Ovary (tissue), 9 donors: ENCODE measurements around the gene SNX32. TPM values are rescaled to one million over a fixed set of nuclear protein-coding genes. Genes with fewer than 3 reads are reported as not detected.

ENCODE experiments used
- DNase-seq, 5 donors: peaks; one replicate each; pipeline ENCODE4 v3.0.0-alpha.2; 2019 to 2020
- H3K27ac ChIP-seq, 2 donors: fragments of 200-600 bp; one replicate each; pipeline versions ENCODE4 v1.5.1 to v1.8.0; 2019 to 2022
- H3K27me3 ChIP-seq: fragments of 200-600 bp; one replicate; pipeline ENCODE4 v1.8.0; 2022
- H3K36me3 ChIP-seq: fragments of 200-600 bp; sonication (generic); one replicate; pipeline ENCODE4 v1.5.1; 2019
- H3K4me1 ChIP-seq: one replicate; pipeline ENCODE4 v1.8.1; 2013; ENCODE audit warnings: mild to moderate bottlenecking, moderate library complexity; ENCODE audit not compliant: insufficient read depth
- H3K4me3 ChIP-seq: fragments of 200-600 bp; sonication (generic); one replicate; pipeline ENCODE4 v1.5.1; 2017
- H3K9me3 ChIP-seq, 2 donors: fragments of 200-600 bp in 1 of 2; sonication (generic) in 1 of 2; one replicate each; pipeline versions ENCODE4 v1.5.1 to v1.8.1; 2013 to 2019; ENCODE audit warnings: mild to moderate bottlenecking in 1 of 2, moderate library complexity in 1 of 2
- EP300 ChIP-seq: sonication (generic); formaldehyde crosslinking; IDR thresholded peaks from one replicate; pipeline ENCODE4 v1.6.1; 2017; ENCODE audit warnings: antibody characterized with exemption
- POLR2A ChIP-seq: fragments of 450-650 bp; IDR thresholded peaks from one replicate; pipeline ENCODE4 v1.6.1; 2017; ENCODE audit warnings: antibody characterized with exemption, mild to moderate bottlenecking, moderate library complexity
- WGBS, 3 donors: extraction: QIAGEN DNeasy Blood & Tissue Kit in 1 of 3; methylation state at CpG; one replicate each; pipeline versions ENCODE4 v1.1.5 to v1.1.7; 2013 to 2017; 5-methylcytosine and 5-hydroxymethylcytosine counted together
- intact Hi-C, 4 donors: fragments of 100-400 bp; cut with DNase I; formaldehyde crosslinking; loops; one replicate each; pipeline versions ENCODE4 v1.11.0 to v1.15.1; 2022 to 2023
- polyA plus RNA-seq, 2 donors: library from polyadenylated mRNA; stranded (reverse); fragments of 200-250 nt in 1 of 2; fragments of 350-450 nt in 1 of 2; fragmentation: Illumina TruSeq in 1 of 2; extraction: RNeasy Lipid Tissue Mini Kit (QIAGEN cat#74804) in 1 of 2; gene quantifications; one replicate each; pipeline ENCODE4 v1.2.3, GENCODE V29; 2013 to 2014
- total RNA-seq, 7 donors: library from RNA; depleted of rRNA in 2 of 7; stranded (reverse); fragments of >200 nt in 2 of 7; fragmentation: NEBNext Ultra II Directional in 3 of 7; extraction: Animal tissue kit (Norgen Biotek cat#: 25700) in 3 of 7; gene quantifications; one replicate each; pipeline versions ENCODE4 v1.1.0 to v1.2.4, GENCODE V29; 2016 to 2023
- TF ChIP-seq, protein P1 (sequence below), 3 donors: fragments of 450-650 bp in 2 of 3; fragments of 200-600 bp in 1 of 3; IDR thresholded peaks; one replicate each; pipeline versions ENCODE4 v1.5.1 to v1.8.0; 2016 to 2022; ENCODE audit warnings: antibody characterized with exemption in 3 of 3, mild to moderate bottlenecking in 1 of 3
- donor health status: DM: no; HTN: no; CAD: no; lungs with moderate emphysema.
- donor health status: DM: no; HTN: no; CAD: no.
- donor health status: Bipolar disorder and iron deficiency.
- donor health status: DM: yes; HTN: yes; CAD: no.
- donor health status: DM: no; HTN: no; CAD: no.
- donor health status: DM: yes; HTN: yes; CAD: no.

SNX32 gene
- total and polyA plus RNA-seq, 9 donors = 0.40 to 3.0 (median 1.3) TPM; not detected in 1

DNA sequence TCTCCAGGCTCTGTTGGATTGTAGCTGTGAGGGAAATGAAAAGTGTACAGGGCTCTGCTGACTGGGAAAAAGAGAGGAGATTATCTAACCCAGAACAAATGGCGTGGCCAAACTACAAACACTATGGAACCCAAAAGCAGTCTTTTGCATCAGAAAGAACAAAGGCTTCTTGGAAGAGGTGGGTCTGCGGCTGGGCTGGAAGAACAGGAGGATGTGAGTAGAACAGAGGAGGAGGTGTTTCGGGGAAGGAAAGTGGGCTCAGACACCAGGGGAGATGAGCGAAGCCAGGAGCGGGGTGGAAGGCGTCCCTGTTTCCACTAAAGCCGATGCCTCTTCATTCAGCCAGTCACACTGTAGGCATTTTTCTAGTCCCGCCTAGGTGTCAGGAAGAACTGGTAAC lies 34.9 kb upstream of the SNX32 start:
- DNase-seq = no peak
- intact Hi-C loops = no loop called here
- no peak overlapping the region for H3K4me3 ChIP-seq
- TF ChIP-seq EP300 (no peak), POLR2A (no peak)
- TF ChIP-seq, protein P1, sequence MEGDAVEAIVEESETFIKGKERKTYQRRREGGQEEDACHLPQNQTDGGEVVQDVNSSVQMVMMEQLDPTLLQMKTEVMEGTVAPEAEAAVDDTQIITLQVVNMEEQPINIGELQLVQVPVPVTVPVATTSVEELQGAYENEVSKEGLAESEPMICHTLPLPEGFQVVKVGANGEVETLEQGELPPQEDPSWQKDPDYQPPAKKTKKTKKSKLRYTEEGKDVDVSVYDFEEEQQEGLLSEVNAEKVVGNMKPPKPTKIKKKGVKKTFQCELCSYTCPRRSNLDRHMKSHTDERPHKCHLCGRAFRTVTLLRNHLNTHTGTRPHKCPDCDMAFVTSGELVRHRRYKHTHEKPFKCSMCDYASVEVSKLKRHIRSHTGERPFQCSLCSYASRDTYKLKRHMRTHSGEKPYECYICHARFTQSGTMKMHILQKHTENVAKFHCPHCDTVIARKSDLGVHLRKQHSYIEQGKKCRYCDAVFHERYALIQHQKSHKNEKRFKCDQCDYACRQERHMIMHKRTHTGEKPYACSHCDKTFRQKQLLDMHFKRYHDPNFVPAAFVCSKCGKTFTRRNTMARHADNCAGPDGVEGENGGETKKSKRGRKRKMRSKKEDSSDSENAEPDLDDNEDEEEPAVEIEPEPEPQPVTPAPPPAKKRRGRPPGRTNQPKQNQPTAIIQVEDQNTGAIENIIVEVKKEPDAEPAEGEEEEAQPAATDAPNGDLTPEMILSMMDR (IDR thresholded peaks at IDR 0.05) = no peak
- 85 to 87% (median 86%) methylated on average over 8 of the region's 8 CpGs for WGBS, 3 donors
- no peak overlapping the region for H3K27ac ChIP-seq
- no peaks in the 10 kb centered on the region for H3K36me3 ChIP-seq
- no peaks in the 10 kb centered on the region for H3K27me3 ChIP-seq
- H3K9me3 ChIP-seq = no peaks in the 10 kb centered on the region
- no peaks in the 10 kb centered on the region for H3K4me1 ChIP-seq

DNA sequence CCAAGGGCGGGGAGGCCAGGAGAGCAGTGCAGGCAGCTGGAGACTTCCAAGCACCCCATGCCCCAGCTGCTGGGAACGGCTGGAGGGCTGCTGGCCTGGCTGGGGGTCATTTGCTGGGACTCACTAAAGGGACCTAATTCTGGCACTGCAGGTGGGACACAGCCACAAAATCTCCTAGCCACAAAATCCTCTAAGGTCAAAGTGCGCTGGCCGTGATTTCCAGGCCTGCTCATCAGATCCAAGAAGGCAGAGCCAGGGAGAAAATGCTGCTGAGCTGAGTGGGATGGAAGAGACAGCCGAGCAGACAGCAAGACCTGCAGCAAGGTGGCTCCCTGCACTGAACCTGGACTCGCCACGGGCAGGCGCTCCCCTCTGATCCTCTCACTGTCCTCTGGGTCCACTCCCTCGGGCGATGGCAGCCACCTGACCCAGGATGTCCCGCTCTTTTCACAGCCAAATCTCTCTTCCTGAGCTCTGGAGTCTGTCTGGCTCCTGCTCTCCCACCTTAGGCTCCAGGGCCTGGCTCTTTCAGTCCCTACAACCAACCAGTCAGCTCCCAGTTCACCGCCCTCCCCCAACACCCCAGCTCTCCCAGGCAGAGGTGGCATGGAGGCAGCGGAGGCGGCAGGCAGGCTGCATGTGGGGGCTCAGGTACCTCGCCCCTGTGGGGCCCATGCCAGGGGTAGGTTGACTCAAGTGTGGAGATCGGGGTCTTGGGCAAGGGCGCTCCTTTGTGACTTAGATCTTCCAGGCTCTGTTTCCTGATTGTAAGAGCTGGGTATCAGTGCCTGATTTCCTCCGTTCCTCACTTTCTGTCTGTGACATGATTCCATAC lies 32.4 kb upstream of the SNX32 start:
- no peaks in the 10 kb centered on the region for H3K9me3 ChIP-seq
- TF ChIP-seq EP300 = no peak
- TF ChIP-seq POLR2A = no peak
- TF ChIP-seq, protein P1 (IDR thresholded peaks at IDR 0.05) = no peak
- intact Hi-C loops = no loop called here
- H3K27me3 ChIP-seq = no peaks in the 10 kb centered on the region
- H3K4me1 ChIP-seq = no peaks in the 10 kb centered on the region
- WGBS, 3 donors = 60 to 67% (median 67%) methylated on average over 18 of the region's 18 CpGs
- no peak overlapping the region for H3K4me3 ChIP-seq
- no peak overlapping the region for H3K27ac ChIP-seq
- no peaks in the 10 kb centered on the region for H3K36me3 ChIP-seq
- DNase-seq = no peak

DNA sequence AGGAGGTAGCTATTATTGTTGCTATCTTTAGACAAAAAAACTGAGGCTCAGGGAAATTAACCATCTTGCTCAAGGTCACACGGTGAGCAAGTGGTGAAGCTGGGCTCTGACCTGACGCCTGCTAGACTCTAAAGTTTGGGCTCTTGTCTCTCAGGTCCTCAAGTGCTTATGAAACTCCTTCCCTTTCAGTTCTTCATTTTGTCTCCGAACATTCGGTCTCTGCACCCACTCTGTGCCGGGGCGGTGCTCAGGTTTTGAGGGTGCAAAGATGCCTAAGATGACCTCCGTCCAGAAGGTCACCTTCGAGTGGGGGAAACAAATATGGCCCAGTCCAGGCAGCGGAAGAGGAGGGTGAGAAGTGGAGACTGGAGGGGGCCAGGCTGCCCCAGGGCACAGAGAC lies 30.9 kb upstream of the SNX32 start:
- no peak for DNase-seq
- no peaks in the 10 kb centered on the region for H3K4me1 ChIP-seq
- TF ChIP-seq, protein P1 (IDR thresholded peaks at IDR 0.05) = no peak
- TF ChIP-seq EP300 (no peak), POLR2A (no peak)
- intact Hi-C loops = no loop called here
- WGBS, 3 donors = 70 to 79% (median 72%) methylated on average over 9 of the region's 9 CpGs
- no peak overlapping the region for H3K27ac ChIP-seq
- no peaks in the 10 kb centered on the region for H3K9me3 ChIP-seq
- H3K4me3 ChIP-seq = no peak overlapping the region
- no peaks in the 10 kb centered on the region for H3K27me3 ChIP-seq
- no peaks in the 10 kb centered on the region for H3K36me3 ChIP-seq

DNA sequence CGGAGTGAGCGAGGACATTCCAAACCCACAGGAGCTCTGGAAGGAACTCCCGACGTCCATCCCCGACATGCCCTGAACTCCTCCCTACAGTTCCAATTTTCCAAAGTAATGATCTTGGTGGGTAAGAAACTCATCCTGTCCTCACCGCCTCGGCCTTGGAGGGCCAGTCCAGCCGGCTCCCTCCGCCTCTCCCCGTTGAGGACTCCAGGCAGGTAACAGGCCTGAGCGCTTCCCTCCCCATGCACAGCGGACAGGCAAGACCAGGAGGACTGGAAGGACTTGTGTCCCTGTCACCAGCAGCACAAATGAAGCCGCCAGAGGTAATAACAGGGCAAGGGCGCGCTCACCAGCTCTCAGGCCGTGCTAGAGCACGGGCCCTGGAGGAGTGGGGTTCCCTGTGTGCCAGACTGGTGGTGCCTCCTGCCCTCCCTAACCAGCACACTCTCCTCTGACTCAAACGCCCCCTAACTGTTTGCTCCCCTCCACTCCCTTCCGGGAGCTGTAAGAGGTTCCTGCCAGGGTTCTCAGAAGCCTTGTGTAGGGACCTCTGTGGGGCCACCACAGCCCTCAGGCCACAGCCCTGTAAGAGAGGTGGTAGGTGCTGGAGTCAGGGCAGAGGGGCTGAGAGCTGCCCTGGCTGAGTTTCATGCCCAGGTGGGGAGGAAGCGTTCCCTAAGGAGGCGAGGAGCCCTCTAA lies 29.8 kb upstream of the SNX32 start:
- no peaks in the 10 kb centered on the region for H3K27me3 ChIP-seq
- no peak overlapping the region for H3K27ac ChIP-seq
- 43 to 58% (median 51%) methylated on average over 21 of the region's 21 CpGs for WGBS, 3 donors
- intact Hi-C loops = no loop called here
- H3K4me1 ChIP-seq = no peaks in the 10 kb centered on the region
- no peaks in the 10 kb centered on the region for H3K9me3 ChIP-seq
- no peak for TF ChIP-seq EP300
- TF ChIP-seq, protein P1 (IDR thresholded peaks at IDR 0.05) = no peak
- no peak for TF ChIP-seq POLR2A
- no peaks in the 10 kb centered on the region for H3K36me3 ChIP-seq
- H3K4me3 ChIP-seq = no peak overlapping the region
- no peak for DNase-seq
